ENCODE results near the gene NKAIN2. TPM values are rescaled to one million over a fixed set of nuclear protein-coding genes. Genes with fewer than 3 reads are reported as not detected.

NKAIN2 gene
- total RNA-seq, 1 donor from 2014 or later, result 0.06 TPM

DNA sequence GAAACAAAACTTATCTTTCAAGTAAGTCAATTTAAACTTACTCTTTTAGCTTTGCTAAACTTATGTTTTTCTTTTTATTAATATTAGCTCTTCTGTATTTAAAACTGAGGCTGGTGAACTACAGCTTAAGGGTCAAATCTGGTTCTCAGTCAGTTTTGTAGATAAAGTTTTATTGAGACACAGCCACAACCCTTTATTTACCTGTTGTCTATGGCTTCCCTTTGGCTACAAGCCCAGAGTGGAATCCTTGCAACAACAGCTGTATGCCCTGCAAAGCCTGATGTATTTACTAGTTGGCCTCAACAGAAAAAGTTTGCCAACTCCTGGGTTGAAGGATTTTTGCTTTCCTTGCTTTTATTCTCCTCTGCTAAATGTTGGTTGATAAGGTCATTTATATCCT lies 667.1 kb downstream of the NKAIN2 start:
- no peak for DNase-seq (ENCODE audit: extremely low read depth, low read depth, low spot score)

DNA sequence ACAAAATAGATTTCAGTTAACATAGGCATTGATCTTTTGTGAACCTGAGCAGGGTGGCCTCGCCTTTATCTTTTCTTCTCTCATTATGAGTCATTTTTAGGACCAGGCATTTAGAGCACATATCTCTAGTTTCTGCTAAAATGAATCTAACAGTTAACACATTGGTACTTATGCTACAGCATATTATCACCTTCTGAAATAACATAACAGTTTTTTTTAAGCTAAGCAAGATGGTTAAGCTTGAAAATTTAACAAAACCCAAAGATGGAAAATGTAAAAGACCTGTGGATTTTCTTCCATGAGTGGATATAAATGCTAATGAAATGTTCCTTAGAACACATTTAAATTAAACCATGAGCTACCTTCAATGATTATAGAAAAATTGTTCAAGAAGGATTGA lies 671.5 kb downstream of the NKAIN2 start:
- no peak for DNase-seq (ENCODE audit: extremely low read depth, low read depth, low spot score)

DNA sequence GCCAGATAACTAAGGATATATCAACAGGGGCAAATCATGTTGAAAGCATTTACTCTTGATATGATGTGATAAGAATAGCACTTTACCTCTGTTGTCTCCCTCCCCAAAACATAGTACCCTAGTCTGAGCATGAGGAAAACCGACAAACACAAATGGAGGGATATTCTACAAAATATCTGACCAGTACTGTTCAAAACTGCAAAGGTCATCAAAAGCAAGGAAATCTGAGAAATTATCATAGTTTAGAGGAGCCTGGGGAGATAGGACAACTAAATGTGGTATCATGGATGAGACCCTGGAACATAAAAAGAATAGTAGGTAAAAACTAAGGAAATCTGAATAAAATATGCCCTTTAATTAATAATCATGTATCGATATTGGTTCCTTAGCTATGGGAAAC lies 675.2 kb downstream of the NKAIN2 start:
- no peak for DNase-seq (ENCODE audit: extremely low read depth, low read depth, low spot score)

DNA sequence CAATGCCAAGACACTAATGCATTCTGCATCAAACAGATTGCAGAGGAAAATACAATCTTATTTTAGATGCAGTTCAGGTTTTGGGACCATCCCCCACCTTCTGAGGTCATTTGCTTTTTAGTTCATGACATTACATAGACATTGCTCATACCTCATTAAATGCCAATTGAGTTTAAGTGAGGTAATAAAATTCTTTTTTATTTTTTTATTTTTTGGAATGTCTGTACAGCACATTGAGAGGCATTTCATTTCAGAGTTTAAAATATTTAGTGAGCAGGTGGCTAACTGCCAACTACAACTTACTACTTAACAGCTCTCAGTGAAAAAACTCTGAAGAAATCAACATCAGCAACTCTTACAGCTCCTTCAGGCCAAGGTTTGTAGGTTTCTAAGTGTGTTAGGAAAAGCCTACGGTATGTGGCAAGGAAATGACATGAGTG lies 676.3 kb downstream of the NKAIN2 start:
- no peak for DNase-seq (ENCODE audit: extremely low read depth, low read depth, low spot score)

DNA sequence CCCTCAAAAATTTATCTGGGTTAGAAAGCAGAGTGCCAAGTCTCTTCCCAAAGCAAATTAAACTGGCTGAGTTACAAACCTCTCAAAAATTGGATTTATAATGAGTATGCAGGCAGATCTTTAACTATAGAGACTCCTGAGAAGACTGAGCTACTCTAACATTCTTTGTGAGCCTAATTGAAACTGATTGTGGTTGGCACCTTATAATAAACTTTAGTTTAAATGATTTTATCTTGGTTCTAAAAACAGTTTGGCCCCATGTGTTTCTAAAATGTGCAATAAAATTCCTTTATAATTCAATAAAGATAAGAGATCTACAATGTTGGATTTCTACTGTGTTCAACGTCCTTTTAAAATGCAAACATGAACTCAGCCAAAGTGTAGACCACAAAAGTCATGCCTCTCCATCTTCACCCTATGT lies 678.4 kb downstream of the NKAIN2 start:
- DNase-seq (ENCODE audit: extremely low read depth, low read depth, low spot score), result no peak

DNA sequence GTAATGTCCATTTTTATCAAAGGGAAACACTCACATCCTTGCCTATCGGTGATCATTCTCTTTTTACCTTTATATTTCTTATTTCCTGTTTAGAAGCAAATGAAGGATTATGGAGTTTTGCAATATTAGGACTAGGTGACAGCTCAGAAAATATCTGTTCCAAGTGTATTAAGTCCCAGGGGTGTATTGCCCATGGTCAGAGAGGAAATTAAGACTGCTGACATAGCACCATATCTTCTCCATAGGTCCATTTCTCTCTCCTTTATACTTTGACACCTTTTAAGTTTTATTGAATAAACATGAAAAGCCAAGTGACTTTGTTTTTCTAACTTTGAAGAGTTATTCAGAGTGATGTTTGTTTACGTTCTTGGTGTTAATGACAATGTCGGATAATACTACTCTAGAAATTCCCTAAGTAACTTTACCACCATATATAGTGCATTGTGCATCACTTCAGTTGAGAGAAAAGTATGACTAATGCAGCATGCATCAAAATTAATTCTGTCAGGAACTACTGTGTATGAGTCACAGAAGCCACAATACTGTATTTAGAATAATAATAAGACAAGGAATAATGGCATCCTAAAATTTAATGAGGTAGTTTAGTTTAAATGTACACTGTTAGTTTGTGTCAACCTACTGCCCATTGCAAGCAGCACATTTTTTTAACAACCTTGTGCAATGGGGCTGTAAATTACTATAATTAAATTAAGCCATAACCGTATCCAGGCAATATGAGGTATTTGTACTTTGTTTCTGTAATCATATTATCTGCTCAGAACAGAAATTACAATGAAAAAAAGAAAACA lies 684.2 kb downstream of the NKAIN2 start:
- peak; percentile 84 for DNase-seq (ENCODE audit: extremely low read depth, low read depth, low spot score)

DNA sequence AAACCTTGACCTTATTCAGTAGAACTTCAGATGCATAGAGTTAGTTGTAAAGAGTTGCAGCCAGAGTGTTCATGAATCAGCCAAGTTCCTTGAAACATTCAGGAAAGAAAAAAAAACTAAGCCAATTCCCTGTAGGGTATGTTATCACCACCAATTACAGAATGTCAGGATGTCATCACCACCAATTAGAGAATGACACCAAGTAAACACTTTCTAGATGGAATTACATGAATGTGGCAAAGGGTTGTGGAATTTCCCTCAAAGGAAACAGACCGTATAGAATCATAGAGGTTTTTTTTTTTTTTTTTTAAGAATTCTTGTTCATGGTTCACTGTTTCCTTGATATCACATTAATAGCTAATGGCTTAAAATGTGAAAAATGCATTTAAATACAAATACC lies 686.5 kb downstream of the NKAIN2 start:
- peak; percentile 56 for DNase-seq (ENCODE audit: extremely low read depth, low read depth, low spot score)

DNA sequence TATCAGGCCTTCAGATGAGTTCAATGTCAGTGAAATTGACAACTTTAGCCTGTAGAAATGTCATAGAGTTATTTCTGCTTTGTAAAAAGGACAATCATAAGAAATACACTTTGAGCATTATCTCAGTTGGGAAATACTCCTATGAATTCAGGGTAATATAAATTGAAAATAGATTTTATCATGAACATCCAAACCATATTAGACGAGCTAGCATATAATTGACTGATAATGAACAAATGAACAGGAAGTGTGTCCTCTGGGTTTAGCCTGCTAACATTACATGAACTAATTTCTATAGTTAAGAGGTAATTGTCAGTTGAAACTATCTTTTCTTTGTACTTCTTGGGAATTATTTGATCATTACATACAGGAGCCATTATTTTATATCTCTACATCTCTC lies 689.6 kb downstream of the NKAIN2 start:
- no peak for DNase-seq (ENCODE audit: extremely low read depth, low read depth, low spot score)

DNA sequence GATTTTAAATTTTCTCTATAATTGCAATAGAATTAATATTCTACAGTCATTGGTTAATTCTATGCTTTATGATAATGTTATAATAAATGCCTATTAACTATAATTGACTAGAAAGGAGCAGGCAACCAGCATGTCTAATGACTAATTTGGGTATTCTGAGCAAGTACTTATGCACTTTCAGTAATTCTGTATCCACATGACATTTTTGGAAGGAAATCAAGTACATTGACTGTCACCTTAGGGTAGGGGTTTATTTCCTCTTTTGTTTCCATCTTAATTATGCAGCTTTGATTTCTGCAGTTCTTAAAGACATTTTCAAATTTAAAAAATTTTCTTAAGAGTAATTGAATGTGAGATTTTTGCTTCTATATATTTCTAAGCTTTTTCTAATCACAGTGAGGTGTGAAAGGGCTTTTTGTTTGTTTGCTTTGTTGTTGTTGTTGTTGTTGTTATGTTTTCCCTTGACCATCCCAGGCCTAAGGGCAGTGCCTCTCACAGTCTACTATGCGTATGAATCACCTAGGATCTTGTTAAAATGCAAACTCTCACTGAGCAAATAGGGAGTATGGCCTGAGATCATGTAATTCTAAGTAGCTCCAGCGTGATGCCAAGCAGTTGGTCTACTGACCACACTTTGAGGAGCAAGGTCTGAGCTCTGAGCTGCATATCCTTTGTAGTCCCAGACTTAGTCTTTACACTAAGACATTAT lies 691.4 kb downstream of the NKAIN2 start:
- no peak for DNase-seq (ENCODE audit: extremely low read depth, low read depth, low spot score)

DNA sequence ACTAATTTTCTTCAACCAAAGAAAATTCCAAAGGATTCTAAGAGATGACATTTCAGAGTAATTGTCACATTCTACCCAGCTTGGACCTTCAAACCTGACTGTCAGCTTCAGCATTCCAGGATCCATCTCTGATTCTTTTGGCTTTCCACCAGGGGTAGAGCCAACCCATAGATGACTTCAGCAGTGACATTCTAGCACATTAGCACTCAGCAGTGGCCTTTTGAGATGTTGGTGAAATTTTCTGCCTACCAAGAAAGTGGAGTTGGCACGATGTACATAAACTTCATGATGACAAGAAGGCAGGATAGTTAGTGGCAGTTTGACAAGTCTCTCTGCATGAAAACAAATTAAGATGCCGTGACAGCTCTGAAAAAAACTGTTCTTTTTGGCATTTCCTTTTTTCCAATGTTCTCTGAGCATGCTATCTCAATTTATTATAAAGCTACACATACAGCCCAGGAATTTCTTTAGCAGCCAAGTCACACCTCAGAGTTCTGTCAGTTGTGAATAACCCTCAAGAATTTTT lies 692.1 kb downstream of the NKAIN2 start:
- no peak for DNase-seq (ENCODE audit: extremely low read depth, low read depth, low spot score)

DNA sequence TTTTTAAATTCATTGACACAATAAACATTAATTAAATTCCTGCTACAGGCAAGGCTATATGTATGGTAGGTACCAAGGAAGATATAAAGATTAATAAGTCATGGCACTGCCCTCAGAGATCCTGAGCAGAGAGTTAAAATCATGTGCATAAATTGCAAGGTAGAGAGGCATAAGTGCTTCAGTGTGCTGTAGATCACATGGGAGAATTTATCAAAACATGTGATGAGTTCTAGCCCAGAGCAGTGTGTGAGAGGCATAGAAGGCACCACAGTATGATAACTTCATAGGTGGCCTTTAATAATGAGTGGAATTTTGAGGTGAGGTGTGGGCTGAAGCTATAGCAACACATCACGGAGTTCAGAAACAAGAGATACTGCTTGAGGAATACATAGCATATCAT lies 692.7 kb downstream of the NKAIN2 start:
- DNase-seq (ENCODE audit: extremely low read depth, low read depth, low spot score), result no peak

DNA sequence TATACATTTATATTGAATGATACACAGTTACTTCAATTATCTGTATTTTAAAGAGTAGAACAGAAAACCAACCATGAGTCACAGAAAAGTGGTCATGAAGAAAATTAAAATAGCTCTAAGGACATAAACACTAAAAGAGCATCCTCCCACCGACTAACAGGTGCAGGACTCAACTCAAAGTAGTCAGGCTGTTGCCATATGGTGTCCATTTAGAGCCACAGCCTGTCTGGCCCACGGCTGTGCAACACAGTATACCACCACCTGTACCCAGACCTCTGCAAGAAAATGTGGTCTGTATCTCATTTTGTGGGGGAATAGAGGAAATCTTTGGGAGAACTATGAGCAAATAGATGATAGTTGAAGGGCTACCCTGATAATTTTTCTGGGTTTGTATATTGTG lies 708.8 kb downstream of the NKAIN2 start:
- no peak for DNase-seq (ENCODE audit: extremely low read depth, low read depth, low spot score)

DNA sequence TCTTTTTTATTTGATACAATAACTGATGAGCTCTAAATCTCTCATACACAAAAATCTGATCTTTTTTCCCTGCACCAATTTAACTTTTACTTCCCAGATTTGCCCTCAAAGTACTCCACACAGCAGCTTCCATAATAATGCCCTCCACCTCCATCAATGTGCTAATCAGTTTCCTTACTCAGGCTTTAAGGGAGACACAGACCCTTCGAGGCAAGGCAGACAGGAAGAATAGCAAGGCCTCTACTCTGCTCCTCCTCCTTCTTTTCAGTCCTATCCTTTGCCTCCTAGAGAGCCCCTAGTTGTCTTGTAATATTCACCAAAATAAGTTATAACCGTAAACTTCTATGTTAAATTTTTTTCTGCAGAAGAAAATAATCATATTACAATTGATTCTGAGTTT lies 713.7 kb downstream of the NKAIN2 start:
- no peak for DNase-seq (ENCODE audit: extremely low read depth, low read depth, low spot score)

DNA sequence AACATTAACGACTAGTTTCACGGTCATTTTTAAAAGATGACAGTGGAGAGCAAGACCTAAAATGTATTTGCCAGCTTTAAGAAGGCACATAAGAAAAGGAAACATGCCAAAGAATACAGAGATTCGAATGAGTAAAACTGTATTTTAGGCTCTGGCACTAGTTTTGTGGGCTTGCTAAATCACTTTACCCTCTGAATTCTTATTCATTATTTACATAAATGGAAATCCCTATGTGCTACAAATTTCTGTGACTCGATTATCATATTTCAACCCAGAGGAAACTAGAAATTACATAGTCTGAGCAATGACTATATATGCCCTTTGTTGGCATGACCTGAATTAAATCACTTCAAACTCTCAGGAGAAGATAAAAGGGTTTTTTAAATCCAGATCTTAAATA lies 716.8 kb downstream of the NKAIN2 start:
- DNase-seq (ENCODE audit: extremely low read depth, low read depth, low spot score), result no peak

DNA sequence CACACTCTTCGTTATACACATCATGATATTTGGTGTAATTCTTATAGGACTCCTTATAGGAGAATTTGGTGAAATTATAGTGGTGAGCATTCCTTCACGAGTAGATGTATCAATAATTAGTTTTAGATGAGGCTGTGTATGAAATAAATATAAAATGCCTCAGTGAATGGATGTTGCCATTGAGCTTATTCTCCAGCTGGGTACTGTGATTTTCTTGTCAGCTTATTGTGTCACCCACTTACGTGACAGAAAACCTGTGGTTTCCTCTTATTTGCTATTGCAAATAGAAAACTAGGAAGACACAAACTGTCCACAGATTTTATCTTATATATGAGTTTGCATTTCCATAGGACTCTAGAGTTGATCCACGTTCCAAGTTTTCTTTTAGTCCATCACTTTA lies 718.7 kb downstream of the NKAIN2 start:
- DNase-seq (ENCODE audit: extremely low read depth, low read depth, low spot score), result no peak

DNA sequence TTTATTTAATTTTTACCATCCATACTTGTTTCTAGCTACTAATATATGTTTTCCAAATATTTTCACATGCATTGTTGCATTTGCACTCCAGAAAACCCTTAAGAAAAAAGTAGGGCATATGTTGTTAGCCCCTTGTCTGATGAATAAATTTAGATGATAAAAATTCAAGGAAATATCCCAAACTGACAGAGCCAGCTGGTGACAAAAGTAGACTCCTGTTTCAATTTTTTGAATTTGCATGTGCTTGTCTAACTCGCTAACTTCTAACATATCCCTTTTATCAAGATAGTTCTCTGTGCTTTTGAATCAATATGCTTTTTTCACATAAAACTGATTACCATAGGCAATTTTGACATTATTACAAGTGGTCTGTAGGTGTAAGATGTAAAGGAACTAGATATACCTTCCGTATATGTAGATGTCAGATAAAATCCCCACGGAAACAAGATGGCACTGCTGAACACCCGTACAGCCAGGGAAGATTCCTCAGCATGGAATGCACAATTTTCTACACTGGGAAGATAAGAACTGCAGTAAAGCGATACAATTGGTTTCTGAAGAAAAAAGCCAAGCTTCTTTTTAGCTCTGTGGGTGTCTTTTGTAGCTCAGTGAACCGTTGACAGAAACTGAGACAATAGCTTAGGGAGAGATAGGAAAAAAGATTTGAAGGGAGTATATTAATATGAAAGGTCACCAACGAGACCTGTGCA lies 721.0 kb downstream of the NKAIN2 start:
- no peak for DNase-seq (ENCODE audit: extremely low read depth, low read depth, low spot score)

DNA sequence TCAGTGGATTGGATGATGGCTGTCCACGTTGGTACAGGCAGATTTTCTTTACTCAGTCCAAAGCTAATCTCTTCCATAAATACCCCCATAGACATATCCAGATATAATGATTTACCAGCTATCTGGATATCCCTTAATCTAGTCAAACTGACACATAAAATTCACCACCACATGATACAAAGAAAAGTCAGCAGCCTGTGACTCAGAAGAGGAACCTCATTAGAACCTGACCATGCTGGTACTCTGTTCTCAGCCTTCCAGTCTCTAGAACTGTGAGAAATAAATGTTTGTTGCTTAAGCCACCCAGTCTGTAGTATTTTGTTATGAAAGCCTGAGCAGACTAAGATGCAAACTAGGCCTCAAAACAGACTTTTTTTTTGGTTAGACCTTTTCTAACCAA lies 727.3 kb downstream of the NKAIN2 start:
- no peak for DNase-seq (ENCODE audit: extremely low read depth, low read depth, low spot score)

DNA sequence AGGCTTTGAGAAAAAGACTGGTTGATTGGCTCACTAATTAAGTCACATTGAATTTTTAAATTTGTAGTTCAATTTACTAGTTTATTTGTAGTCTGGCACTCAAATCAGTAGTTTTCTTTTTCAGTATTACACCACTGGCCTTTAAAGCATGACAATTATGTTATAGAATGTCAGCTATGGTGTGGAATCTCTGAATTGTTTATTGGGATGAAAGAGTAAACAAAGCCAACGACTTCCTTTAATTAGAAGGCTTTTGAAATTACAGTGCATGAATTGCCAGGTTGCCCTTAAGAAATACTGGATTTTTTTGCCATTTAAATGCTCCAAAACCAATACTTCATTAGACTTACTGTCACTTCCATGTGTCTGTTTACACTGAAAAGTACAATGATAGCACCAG lies 731.6 kb downstream of the NKAIN2 start:
- DNase-seq (ENCODE audit: extremely low read depth, low read depth, low spot score), result no peak

DNA sequence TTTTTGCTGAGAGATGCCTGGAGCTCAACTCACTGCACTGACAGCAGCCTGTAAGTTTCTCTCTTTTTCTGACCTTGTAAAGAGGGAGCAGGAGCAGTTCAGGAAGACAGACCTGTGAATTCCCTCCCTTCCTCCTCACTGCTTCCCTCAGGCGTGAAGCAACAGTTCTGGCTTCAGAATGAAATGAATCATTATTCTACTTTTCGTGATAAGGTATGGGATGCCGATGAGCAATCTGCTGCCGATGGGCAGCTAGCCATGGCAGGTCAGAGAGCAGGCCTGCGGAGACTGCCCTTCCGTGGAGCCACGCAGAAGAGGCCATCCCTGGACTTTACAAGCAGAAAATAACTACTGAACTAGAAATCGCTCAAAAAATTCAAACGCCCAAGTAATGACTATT lies 732.1 kb downstream of the NKAIN2 start:
- DNase-seq (ENCODE audit: extremely low read depth, low read depth, low spot score), result no peak

DNA sequence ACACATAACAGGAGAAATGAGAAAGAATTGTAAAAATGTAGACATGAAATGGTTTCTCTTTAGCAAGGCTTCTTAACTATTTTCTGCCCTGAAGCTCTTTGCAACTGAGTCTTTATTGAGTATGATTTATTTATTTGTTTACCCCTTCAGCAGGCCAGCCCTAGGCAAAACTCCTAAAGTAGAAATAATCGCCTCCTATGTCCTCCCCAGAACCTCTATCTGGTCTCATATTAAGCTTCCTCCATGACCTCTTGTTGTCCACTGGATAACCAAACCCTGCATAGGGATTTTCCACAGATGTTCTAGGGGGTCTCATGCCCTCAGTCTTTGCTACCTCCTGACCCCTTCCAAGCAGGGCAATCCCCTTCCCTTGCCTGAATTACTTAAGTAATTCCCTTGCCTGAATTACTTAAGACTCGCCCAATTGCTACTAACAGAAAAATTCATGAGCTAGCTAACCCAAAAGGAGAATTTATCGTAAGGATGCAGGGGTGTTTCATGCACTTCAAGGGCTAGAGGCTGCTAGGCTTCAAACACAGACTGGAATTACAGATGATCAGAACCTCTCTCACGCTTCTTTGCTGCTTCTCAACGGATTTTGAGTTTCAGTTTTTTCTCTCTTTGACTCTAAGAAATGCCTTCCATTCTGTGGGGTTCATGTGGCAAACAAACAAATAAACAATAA lies 732.6 kb downstream of the NKAIN2 start:
- no peak for DNase-seq (ENCODE audit: extremely low read depth, low read depth, low spot score)

DNA sequence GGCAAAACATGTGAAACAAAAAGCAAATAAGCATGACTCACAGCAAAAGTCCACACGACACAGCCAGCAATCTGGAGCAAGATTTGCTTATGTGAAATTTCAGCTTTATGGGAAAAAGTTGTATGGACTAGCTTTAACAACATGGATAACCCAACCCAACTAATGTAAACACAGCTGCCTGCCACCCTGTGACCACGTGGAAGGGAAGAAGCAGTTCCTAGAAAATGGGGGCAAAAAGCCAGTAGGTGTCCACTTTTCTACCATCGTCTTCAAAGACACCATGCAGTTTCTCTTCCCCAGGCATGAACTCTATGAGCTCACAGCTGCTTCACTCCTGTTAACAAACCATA lies 733.2 kb downstream of the NKAIN2 start:
- DNase-seq (ENCODE audit: extremely low read depth, low read depth, low spot score), result no peak

All from glomerular endothelial cell (primary cell).